Fibroblast of pulmonary artery (primary cell): ENCODE results near the gene NUDT13.
"Not testable (repeated sequence)": the region's sequence is repeated elsewhere in the genome, so short reads cannot be mapped to it uniquely, and the experiment has no call there.

Source experiments
- DNase-seq: peaks from one replicate; pipeline ENCODE4 v3.0.0-alpha.2; 2010; ENCODE audit warnings: low read depth
- H3K4me3 ChIP-seq: replicated peaks from 2 replicates; pipeline ENCODE4 v1.5.1; 2011; ENCODE audit warnings: low read depth, mild to moderate bottlenecking, control low read depth, low read length, moderate library complexity
- CTCF ChIP-seq: IDR thresholded peaks from 2 replicates; pipeline ENCODE4 v1.5.1; 2011; ENCODE audit warnings: mild to moderate bottlenecking, control low read depth, low read length, inconsistent platforms; ENCODE audit errors: missing control alignments

The NUDT13 gene

DNA sequence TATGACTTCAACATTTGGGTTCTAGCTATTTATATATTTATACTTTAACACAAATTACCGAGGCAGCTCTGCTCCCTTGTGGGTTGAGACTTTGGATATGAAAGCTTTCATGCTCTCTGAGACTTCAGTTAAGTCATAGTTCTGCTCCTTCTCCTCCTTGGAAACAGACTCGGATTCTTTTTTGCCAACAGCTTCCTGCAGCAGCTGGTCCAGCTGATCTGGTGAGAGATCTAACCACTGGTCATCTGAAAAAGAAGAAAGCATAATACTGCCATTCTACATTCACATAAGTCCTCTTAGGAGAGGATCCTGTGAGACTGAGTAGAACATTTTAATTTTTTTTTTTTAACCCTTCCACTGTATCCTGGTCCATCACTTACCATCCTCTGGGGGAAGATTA is 29.0 kb downstream of the NUDT13 start:
- no peak overlapping the region for H3K4me3 ChIP-seq
- no peak for TF ChIP-seq CTCF
- no peak for DNase-seq

GRCh38 chr10:73141603-73142002 is 31.3 kb downstream of the NUDT13 start:
- no peak for TF ChIP-seq CTCF
- no peak for DNase-seq
- H3K4me3 ChIP-seq, result no peak overlapping the region

DNA sequence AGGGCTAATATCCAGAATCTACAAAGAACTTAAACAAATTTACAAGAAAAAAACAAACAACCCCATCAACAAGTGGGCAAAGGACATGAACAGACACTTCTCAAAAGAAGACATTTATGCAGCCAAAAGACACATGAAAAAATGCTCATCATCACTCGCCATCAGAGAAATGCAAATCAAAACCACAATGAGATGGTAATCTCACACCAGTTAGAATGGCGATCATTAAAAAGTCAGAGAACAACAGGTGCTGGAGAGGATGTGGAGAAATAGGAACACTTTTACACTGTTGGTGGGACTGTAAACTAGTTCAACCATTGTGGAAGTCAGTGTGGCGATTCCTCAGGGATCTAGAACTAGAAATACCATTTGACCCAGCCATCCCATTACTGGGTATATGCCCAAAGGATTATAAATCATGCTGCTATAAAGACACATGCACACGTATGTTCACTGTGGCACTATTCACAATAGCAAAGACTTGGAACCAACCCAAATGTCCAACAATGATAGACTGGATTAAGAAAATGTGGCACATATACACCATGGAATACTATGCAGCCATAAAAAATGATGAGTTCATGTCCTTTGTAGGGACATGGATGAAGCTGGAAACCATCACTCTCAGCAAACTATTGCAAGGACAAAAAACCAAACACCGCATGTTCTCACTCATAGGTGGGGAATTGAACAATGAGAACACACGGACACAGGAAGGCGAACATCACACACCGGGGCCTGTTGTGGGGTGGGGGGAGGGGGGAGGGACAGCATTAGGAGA is 40.6 kb downstream of the NUDT13 start:
- not testable (repeated sequence) for H3K4me3 ChIP-seq, DNase-seq

DNA sequence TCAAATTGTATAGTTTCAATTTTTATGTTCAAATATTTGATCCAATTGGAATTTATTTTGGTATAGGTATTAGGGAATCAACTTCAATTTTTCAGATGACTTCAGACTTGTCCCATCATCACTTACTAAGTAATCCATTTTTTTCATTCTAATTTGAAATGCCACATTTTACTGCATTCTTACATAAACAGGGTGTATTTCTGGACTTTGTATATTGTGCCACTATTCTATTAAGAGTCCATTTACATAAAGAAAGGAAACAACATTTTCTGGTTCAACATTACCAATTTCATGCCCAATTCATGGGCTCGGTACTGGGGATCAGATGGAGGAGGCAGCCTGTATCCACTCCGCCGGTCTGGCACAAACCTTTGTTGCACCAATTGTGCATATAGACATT is 41.8 kb downstream of the NUDT13 start:
- no peak for TF ChIP-seq CTCF
- no peak overlapping the region for H3K4me3 ChIP-seq
- DNase-seq, result no peak

GRCh38 chr10:73156054-73156453 is 45.8 kb downstream of the NUDT13 start:
- no peak for TF ChIP-seq CTCF
- no peak for DNase-seq

GRCh38 chr10:73159038-73159648 is 48.9 kb downstream of the NUDT13 start:
- peak; percentile 72 for TF ChIP-seq CTCF
- peak; percentile 71 for DNase-seq

More at GRCh38 chr10:73156054-73156453, 45.8 kb downstream of the NUDT13 start:
- no peak overlapping the region for H3K4me3 ChIP-seq

GRCh38 chr10:73161079-73161478 is 50.8 kb downstream of the NUDT13 start:
- DNase-seq, result no peak

More at GRCh38 chr10:73159038-73159648, 48.9 kb downstream of the NUDT13 start:
- H3K4me3 ChIP-seq, result no peak overlapping the region

More at GRCh38 chr10:73161079-73161478, 50.8 kb downstream of the NUDT13 start:
- no peak for TF ChIP-seq CTCF
- H3K4me3 ChIP-seq, result no peak overlapping the region
